HG02870 (cell line): ENCODE measurements around the gene PAX7.

Source experiments
- ATAC-seq: cut with Tn5 transposase; IDR thresholded peaks from one replicate; pipeline ENCODE4 v1.9.1; 2021; ENCODE audit warnings: mild to moderate bottlenecking, moderate library complexity; ENCODE audit not compliant: unreplicated experiment

PAX7 gene

DNA sequence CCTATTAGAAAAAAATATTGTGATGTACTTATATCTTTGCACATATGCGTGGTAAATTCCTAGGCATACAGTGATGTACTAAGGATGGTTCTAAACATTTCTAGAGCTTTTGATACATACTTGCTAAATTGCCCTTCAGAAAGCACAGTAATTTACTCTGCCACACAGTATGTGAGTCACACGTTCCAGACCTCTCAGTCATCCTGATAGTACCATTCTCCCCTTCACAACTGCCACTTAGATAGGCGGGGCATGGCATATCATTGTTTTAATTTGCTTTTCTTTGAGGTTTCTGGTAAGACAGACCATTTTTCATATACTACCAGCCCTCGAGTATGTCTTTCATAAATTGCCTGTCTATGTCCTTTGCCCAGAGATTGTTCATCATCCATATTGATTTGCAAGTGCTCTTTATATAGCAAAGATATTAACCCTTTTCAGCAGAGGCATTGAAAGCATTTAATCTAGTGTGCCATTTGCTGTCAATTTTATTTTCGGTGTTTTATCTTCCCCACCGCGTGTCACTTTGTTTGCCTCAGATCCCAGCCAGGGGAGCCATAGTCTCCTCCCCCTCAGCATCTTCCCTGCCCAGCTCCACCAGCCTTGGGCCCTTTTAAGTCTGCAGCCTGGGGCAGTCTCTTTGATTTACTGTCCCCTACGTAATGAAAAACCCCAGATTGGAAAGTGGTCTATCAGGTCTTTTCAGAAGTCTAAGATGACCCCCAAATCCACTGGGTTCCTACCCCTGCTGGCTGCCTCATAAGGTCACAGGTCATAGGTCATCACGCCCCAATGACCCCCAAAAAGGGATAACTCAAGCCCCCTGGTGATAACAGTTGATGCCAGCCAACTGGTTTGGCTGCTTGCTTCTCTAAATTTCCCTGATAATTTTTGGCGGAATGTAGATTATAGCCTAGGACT lies 11.8 kb upstream of the PAX7 start:
- no peak for ATAC-seq

DNA sequence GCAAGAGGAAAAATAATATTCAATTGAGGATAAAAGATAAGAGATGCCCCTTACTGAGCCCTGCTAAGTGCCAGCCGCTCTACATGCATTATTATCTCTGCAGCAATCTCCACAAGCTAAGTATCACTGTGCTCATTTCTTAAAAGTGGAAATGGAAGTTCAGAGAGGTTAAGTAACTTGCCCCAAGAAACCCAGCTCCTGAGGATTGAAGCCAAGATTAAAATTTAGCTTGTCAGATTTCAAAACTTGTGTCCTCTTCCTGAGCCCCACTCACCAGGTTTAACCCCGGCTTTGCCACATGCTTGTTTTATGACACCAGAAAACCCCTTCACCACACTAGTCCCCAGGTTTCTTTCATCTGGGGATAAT lies 11.2 kb upstream of the PAX7 start:
- ATAC-seq, result no peak

DNA sequence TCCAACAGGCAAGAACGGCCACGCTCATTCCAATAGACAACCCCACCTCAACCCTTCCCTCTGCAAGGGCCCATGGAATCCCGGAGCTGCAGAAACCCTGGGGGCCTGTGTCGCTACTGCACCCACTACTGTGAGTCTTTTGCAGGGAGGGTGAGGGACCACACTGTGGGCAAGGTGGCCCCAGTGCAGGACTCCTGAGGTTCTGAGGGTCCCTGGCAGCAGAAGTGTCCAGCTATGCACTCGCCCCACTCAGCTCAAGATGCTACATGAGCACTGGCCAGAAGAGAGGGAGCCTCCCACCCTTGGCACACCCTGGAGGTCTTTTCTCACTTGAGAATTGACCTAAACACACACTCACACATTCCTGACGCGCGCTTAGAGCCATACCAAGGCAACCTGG lies 2.1 kb upstream of the PAX7 start:
- no peak for ATAC-seq

DNA sequence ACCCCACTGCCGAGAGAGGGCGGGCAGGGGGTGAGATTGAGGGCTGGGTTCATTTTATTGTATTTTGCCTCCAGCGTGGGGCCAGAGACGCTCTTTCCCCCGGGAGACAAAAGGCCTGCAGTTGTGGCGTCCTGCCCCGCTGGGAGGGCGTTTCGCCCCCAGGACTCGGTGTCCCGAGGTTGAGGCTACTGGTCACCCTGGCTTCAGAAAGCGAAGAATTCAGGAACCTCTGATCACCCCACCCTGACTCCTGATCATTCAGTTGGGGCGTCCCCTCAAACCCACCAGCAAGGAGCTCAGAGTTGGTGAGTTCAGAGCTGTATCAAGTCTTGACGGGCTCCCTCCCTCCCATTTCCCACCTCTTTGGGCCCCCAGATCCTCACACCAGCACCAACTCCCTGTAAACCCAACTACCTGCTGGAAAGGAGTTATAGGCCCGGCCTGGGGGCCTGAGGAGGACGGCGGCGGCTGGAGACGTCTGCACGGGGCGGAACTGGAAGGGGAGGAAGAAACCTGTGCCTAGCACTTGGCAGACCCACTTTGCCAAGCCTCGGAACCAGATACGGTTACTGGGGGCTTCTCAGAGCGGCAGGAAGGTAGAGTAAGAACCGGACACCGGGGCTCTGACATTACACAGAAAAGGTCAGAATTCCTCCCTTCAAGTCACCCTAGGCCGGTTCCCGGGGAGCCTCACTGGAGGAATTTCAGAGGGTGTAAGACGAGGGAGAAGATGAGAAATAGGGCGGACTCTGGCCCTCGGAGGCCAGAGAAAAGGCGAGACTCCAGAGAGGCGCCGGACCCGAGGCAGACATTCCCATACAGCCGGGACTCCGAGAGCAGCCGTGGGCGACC lies 761 bp upstream of the PAX7 start:
- ATAC-seq, result no peak

DNA sequence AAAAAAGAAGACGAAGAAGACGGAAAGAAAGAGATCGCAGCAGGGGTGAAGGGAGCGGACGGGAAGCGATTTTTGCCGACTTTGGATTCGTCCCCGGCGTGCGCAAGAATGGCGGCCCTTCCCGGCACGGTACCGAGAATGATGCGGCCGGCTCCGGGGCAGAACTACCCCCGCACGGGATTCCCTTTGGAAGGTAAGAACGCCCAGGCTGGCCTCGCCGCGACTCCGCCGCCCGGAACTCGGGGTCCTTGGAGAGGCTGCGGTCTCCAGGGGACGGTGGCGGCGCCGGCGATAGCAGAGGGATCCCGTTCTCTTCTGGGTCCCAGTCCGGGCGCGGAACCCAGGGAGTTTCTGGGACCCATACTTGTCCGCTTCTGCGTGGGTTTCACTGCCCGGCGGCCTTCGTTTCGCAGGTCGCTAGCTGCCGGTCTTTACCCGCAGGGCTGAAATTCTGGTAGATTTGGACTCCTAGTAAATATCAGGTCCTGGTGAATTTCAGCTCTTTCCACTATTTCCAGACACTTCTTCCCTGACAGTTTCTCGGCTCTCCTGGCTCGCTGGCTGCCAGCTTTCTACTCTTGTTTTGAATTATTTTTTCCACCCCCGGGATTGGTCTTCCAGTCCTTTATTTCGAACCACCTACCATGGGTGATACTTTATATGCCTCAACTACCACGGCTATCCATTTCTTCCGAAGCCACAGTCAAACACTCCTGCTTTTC lies 1.0 kb downstream of the PAX7 start:
- no peak for ATAC-seq

DNA sequence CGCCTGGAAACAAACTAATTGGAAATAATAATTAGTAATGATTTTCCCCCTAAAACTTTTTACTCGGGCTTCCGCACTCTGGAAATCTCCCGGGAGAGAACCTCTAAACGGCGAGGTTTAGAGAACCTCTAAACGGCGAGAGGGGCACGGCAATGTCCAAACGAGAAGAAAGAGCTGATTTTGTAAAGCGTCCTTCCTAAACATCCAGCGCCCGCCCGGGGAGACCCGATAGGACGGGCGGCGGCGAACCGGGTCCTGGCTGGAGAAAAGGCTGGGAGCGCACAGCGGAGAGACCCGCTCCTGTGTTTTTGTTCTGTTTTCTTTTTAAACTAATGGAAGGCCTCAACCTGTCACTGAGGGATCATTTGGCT lies 1.6 kb downstream of the PAX7 start:
- ATAC-seq, result no peak

DNA sequence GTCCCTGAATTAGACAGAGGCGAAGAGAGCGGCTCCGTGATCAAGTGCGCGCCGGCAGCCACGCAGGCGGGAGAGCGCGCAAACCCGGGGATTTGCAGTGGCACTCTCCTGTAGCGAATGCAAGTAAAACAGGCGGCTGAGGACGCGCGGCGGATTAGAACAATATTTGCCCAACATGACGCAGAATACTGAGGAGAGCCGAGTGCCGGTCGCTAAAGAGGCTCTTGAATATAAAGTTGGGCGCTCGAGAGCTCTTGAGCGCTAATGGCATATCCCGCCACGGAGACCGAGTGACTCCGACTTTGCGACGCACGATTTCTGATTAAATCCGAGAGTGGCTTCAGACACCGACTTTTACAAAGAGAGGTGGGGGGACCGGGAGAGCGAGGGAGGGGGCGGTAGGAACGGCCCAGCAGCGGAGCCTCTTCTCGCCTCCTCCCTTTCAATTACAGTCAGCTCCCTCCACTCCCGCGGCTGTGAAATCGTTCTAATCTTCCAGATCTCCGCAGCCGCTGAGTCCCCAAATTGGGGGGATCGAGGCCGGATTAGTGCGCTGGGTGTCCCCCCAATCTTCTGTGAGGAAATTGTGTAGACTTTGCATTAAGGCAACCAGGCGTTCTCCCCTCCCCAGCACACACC lies 2.3 kb downstream of the PAX7 start:
- no peak for ATAC-seq

DNA sequence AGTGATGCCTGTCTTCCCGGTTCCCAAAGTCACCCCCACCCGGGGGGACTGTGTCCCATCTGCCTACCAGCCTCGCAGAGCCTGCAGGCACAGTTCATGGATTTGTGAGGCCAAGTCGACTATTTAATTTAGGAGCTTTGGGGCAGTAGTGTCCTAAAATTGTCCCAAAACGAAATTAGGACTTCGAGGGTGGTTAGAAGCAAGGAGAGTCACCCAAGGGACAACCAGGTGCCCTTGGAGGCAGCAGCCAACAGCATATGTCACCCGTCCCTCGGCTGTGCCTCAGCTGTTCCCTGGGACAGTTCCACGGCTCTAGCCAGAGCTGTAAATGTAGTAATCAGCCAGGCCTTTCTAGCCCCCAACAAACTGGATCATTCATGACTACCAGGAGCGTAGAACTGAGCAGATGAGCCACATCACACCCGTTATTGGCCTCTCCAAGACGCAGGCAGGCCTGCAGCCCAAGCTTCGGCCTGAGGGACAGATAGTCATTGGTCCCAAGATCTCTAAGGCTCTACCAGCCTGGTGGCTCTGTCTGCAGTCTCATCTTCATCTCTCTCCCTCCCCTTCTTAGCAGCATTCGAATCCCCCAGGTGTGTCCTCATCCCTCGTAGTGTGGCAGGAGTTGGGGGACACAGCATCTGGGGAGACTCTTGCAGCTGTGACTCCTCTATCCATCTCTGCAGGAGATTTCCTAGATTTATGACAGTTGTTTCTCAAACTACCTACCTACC lies 2.9 kb downstream of the PAX7 start:
- ATAC-seq, result no peak

DNA sequence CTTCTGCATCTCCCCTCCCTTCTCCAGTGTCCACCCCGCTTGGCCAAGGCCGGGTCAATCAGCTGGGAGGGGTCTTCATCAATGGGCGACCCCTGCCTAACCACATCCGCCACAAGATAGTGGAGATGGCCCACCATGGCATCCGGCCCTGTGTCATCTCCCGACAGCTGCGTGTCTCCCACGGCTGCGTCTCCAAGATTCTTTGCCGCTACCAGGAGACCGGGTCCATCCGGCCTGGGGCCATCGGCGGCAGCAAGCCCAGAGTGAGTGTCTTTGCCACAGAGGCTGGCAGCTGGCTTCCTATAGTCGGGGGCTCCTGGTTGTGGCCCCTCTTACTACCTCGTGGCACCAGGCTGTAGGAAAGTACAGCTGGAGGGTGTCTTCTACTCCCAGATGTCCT lies 3.6 kb downstream of the PAX7 start:
- ATAC-seq, result no peak

DNA sequence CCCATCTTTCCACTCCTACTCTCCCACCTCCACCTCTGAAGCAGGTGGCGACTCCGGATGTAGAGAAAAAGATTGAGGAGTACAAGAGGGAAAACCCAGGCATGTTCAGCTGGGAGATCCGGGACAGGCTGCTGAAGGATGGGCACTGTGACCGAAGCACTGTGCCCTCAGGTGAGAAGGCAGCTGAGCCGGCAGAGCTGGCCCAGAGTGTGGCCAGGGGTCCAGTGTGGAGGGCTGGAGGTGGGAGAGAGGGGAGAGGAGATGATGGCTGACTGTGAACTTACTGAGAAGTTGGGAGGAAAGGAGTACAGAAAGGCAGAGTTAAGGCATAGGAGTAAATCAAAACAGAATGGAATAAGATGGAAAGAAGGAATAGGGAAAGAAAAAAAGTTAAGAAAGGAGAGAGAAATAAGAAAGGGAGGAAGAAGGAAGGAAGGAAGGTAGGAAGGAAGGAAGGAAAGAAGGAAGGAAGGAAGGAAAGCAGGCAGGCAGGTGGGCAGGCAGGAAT lies 4.5 kb downstream of the PAX7 start:
- ATAC-seq, result no peak

DNA sequence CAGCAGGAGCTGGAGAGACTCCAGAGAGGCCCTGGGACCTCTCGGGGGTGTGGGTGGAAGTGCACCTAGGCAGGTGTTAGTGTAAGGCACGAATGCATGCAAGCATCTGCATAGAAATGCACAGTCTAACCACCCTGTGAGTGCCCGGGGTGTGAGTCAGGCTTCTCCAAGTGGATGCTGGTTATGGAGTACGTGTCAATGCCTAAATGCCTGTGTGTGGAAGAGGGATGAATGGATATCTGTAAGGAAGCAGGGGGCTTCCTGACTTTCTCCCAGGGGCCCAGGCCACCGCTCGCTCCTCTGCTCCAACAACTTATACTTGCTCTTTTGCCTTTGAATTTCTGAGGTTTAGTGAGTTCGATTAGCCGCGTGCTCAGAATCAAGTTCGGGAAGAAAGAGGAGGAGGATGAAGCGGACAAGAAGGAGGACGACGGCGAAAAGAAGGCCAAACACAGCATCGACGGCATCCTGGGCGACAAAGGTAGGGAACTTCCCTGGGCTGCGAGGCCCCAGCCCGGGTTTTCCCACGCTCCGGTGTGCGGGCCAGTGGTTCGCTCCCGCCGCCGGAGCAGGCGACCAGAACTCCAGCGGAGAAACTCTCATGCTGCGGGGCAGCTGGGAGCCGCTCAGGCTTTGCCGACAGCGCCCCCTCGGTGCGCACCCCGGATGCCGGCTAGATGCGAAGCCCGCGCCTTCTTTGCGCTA lies 5.4 kb downstream of the PAX7 start:
- no peak for ATAC-seq

DNA sequence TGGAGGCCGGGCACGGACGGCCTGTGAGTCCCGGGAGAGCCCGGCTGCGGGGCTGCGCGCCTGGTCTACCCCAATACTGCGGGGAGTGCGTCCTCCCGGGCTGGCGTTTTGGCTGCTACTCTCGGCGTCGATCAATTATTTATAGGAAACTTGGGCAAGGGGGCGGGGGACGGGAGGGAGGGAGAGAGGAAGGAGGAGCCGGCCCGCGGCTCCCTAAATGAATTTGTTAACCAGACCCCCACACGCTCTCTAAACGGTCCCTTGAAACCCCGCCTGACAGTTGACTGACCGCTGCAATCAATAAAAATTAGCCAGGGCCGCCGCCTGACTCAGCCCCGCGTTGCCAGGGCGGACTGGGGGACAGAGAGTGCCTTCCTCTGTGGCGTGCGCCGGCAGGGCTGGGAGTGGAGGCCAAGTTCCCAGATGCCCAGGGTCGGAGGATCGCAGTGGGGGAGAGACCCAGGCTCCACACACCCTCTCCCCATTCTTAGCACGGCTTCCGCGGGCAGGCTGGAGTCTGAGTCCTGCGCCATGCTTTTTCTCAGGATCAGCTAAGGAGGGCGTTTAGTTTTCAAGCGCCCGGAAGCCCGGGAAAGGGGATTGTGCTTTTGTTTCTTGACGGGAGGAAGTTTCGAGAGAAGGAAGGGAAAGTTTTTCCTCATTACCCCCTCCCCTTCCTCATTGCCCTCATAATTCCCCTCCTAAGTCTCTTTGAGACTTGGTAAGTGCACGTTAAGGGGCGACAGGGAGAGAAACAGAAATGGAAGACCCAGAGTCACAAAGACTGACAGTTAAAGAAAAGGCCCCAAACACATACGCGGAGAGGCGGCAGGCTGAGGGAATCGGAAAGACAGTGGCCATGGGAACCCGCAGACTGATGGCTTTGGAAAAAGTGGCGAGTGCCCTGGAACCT lies 6.2 kb downstream of the PAX7 start:
- no peak for ATAC-seq

DNA sequence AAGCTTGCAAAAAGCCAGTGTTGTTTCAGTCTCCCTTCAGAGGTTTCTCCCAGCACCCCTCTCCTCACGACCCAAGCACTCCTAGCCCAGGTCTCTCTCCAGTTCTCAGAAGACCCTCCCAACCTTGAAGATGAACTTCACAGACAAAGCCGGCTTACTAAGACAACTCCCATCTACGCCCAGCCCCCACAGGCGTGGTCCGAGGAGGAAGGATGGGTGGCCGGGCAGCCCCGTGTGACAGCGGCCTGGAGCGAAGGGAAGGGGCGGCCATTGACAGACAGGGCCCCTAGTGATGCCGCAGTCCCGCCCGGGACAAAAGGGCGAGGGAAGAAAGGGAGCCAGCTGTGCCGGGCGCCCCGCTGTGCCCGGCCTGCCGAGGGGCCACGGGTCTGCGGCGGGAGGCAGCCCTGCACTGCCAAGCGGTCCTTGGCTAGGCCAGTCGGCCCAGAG lies 6.9 kb downstream of the PAX7 start:
- ATAC-seq, result no peak

DNA sequence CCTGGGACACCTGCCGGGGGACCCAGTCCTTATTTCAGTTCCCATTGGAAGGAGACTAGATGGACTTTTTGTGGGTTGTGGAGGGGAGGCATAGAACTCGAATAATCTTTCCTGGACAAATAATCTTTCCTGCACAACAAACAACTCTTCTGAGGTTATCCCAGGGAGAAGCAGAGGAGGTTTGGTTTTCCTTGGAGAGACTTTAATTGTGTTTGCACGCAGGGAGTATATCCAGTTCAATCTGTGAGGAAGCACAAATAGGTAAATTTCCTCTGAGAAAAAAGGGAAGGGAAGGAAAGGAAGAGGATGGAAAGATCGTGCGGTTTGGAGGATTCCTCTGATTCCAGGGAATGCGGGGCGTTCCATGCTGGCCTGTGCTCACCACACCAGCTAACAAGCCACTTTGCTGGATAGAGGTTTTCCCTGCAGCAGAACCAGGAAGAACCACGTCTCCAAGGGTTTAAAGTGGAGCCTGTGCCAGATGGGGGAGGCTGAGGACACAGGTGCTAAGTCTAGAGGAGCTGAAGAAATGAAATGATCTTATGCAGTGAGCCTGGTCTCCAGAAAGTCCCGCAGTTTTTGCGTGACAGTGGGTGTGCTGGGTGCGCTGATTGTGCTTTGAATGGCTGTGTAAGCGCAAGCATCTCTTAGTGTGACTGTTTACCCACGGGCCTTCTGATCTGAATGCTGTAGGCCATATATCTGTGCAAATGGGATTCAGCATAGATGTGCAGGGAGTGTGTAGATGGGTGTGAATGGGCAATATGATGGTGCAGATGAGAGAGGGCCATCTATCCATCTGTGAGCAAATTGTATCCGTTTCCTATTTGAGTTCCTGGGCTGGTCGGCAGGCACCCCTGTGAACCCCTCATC lies 7.6 kb downstream of the PAX7 start:
- no peak for ATAC-seq

DNA sequence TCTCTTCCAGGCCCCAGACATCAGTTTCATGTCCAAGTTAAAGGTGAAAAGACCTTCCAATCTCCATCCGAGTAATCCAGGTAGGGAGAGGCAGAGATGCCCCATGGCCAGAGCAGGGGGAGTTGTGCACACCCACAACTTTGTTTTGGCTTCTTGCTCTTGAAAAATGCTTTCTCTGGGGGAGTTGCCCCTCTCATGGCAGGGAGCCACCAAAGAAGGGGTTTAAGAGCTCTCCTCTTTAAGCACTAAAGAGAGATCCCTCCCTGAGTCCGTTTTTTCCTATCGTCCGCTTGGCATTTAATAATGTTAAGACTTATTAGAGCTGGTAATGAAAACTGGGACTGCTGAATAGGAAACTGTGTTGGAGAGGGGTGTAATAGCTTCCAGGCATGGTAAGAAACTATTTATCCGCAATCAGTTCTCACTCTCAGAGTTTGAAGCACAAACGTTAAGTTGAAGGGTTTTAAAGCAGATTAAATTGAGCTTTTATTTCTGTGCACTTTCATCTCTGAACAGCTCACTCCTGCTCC lies 8.3 kb downstream of the PAX7 start:
- ATAC-seq, result no peak

DNA sequence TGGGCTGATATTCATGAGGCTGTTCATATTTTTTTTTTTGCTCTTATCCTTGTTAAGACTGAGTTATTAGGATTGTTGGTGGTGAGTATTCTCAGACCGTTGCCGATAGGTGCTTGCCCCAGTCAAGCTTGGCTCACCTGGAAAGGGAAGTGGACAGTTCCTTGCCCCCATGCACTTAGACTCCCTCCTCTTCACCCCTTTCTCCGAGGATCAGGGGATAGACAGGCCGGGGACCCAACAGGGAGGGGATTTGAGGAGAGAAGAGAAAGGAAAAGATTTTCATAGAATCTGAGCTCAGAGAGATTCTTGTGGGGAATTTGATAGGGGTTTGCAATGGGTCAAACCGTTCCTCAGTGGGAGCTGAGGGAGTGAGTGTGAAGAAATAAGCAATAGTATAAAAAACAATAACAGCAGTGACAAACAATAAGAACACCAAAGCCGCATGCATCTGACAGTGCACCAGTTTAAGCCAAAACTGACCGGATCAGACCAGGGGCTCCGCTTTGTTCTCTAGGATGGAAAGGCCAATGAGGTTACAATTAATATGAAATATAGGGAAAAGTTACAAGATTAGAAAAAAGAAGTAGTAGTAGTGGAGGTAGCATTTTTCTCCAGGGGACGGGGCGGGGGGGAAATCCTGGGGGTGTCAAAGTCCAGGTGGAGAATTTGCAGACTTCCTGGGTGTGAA lies 8.9 kb downstream of the PAX7 start:
- ATAC-seq, result no peak
